Keratinocyte (primary cell): Measurements from ENCODE around the gene LRRFIP2. TPM values are rescaled to one million over a fixed set of nuclear protein-coding genes. Genes with fewer than 3 reads are reported as not detected.

ENCODE experiments used
- DNase-seq: peaks from one replicate; pipeline ENCODE4 v3.0.0-alpha.2; 2011; ENCODE audit warnings: low read depth, missing footprints, low spot score
- FAIRE-seq: peaks from 2 replicates; lab custom pipeline; 2011; peaks lifted over from hg19 to GRCh38; lab: Jason Lieb, UNC
- H2AFZ ChIP-seq: 2 replicates; pipeline ENCODE4 v1.6.0; 2012; ENCODE audit warnings: low read length, control low read depth, inconsistent platforms; ENCODE audit not compliant: control insufficient read depth
- H3K27ac ChIP-seq: 2 replicates; pipeline ENCODE4 v1.5.1; 2011; ENCODE audit warnings: low read length; ENCODE audit not compliant: control insufficient read depth, insufficient read depth
- H3K27me3 ChIP-seq: 3 replicates; pipeline ENCODE4 v1.6.0; 2011; ENCODE audit warnings: low read length; ENCODE audit not compliant: control insufficient read depth, insufficient read depth; ENCODE audit errors: extremely low read depth
- H3K36me3 ChIP-seq, 2 experiments: 2 replicates in 1 of 2; 3 replicates in 1 of 2; pipeline ENCODE4 v1.5.1; 2011; ENCODE audit warnings: low read length in 2 of 2, mild to moderate bottlenecking in 1 of 2; ENCODE audit not compliant: control insufficient read depth in 2 of 2, insufficient read depth in 2 of 2; ENCODE audit errors: extremely low read depth in 1 of 2
- H3K4me1 ChIP-seq: 3 replicates; pipeline ENCODE4 v1.5.1; 2011; ENCODE audit warnings: low read length; ENCODE audit not compliant: control insufficient read depth, insufficient read depth; ENCODE audit errors: extremely low read depth
- H3K4me2 ChIP-seq: 3 replicates; pipeline ENCODE4 v1.6.0; 2011; ENCODE audit warnings: low read depth, low read length; ENCODE audit not compliant: control insufficient read depth, insufficient read depth; ENCODE audit errors: extremely low read depth
- H3K4me3 ChIP-seq, 3 experiments: fragments of 200-600 bp in 1 of 3; sonication (generic) in 1 of 3; 2 replicates in 2 of 3; 3 replicates in 1 of 3; pipeline ENCODE4 v1.5.1; 2011 to 2016; ENCODE audit warnings: low read length in 3 of 3, mild to moderate bottlenecking in 3 of 3, control low read depth in 2 of 3, inconsistent platforms in 1 of 3, low read depth in 1 of 3, mixed read lengths in 1 of 3, mixed run types in 1 of 3, moderate library complexity in 1 of 3; ENCODE audit not compliant: control insufficient read depth in 2 of 3, insufficient read depth in 2 of 3; ENCODE audit errors: extremely low read depth in 1 of 3
- H3K79me2 ChIP-seq: 2 replicates; pipeline ENCODE4 v1.6.0; 2012; ENCODE audit warnings: low read length; ENCODE audit not compliant: control insufficient read depth, insufficient read depth
- H3K9ac ChIP-seq: 3 replicates; pipeline ENCODE4 v1.6.0; 2011; ENCODE audit warnings: low read length; ENCODE audit not compliant: control insufficient read depth, insufficient read depth; ENCODE audit errors: extremely low read depth
- H3K9me1 ChIP-seq: 3 replicates; pipeline ENCODE4 v1.6.0; 2011; ENCODE audit warnings: low read length; ENCODE audit not compliant: control insufficient read depth, insufficient read depth; ENCODE audit errors: extremely low read depth
- H3K9me3 ChIP-seq: 2 replicates; pipeline ENCODE4 v1.5.1; 2012; ENCODE audit warnings: low read depth, low read length; ENCODE audit not compliant: control insufficient read depth
- H4K20me1 ChIP-seq: 3 replicates; pipeline ENCODE4 v1.6.0; 2011; ENCODE audit warnings: low read length; ENCODE audit not compliant: control insufficient read depth, insufficient read depth; ENCODE audit errors: extremely low read depth
- CTCF ChIP-seq, 3 experiments: IDR thresholded peaks in 1 of 3; conservative IDR thresholded peaks in 1 of 3; optimal IDR thresholded peaks in 1 of 3; 2 replicates in 2 of 3; 3 replicates in 1 of 3; pipeline versions ENCODE3 to v1.5.1; 2011; ENCODE audit warnings: low read length in 3 of 3, mild to moderate bottlenecking in 3 of 3, moderate library complexity in 2 of 3, control low read depth in 1 of 3, inconsistent platforms in 1 of 3; ENCODE audit not compliant: insufficient read depth in 2 of 3; ENCODE audit errors: extremely low read depth in 1 of 3
- EZH2 ChIP-seq: IDR thresholded peaks from one replicate; pipeline ENCODE4 v1.6.1; 2012; ENCODE audit warnings: inconsistent platforms, mild to moderate bottlenecking, low read length, moderate library complexity
- dilution Hi-C: fragments of 300-500 bp; cut with MboI; formaldehyde crosslinking; loops from one replicate; pipeline ENCODE4 v1.7.0; 2020; ENCODE audit warnings: low sequenced_read_pairs; ENCODE audit not compliant: extremely low pct_ligation_motif_present
- polyA plus RNA-seq, 5 experiments: library from polyadenylated mRNA; depleted of rRNA in 3 of 5; stranded (reverse) in 3 of 5; stranded (forward) in 1 of 5; unstranded in 1 of 5; fragments of >200 nt; gene quantifications; 1 replicate in 1 of 5; 2 replicates in 3 of 5; 3 replicates in 1 of 5; pipeline versions ENCODE4 v1.2.1 to v1.2.3, GENCODE V29; 2011 to 2012; ENCODE audit warnings: missing spikeins in 2 of 5, low read depth in 1 of 5, low replicate concordance in 1 of 5

The LRRFIP2 gene
- polyA plus RNA-seq, 1 donor (not counting 4 experiments of a cell fraction or from before 2014, with no cell fraction given) = 70.3 TPM

GRCh38 chr3:37179144-37179967 lies 5.0 kb upstream of the LRRFIP2 start:
- DNase-seq (no peak), FAIRE-seq (no peak)
- no peak overlapping the region for H3K4me3 ChIP-seq
- H3K27ac ChIP-seq = no peak overlapping the region
- no peaks in the 10 kb centered on the region for H3K27me3 ChIP-seq
- dilution Hi-C loops = no loop called here
- no peak overlapping the region for H3K9ac ChIP-seq
- H2AFZ ChIP-seq = no peak overlapping the region
- H3K4me2 ChIP-seq = no peak overlapping the region
- peaks cover 56% of the 10 kb centered on the region for H3K79me2 ChIP-seq
- H4K20me1 ChIP-seq = no peaks in the 10 kb centered on the region
- H3K9me1 ChIP-seq = no peaks in the 10 kb centered on the region
- H3K36me3 ChIP-seq = peaks cover 1 to 3% of the 10 kb centered on the region in 2 experiments
- no peaks in the 10 kb centered on the region for H3K9me3 ChIP-seq
- H3K4me1 ChIP-seq = peaks cover 54% of the 10 kb centered on the region
- TF ChIP-seq EZH2 (no peak), CTCF (optimal IDR thresholded peaks at IDR 0.05 in 1 of 3, IDR thresholded peaks at IDR 0.05 in 1 of 3, conservative IDR thresholded peaks at IDR 0.05 in 1 of 3; ENCODE audit: extremely low read depth in 1 of 3, insufficient read depth in 2 of 3, low read length in 3 of 3) (no peak)

- H3K27me3 ChIP-seq = no peaks in the 10 kb centered on the region
- H3K9me1 ChIP-seq = no peaks in the 10 kb centered on the region
- H3K27ac ChIP-seq = peak overlapping the region; percentile 96
- H3K36me3 ChIP-seq = peaks cover 10% of the 10 kb centered on the region in 2 experiments
- peak overlapping the region; percentile 96 for H3K9ac ChIP-seq
- no peak for FAIRE-seq
- dilution Hi-C loops = no loop called here
- H3K4me1 ChIP-seq = peaks cover 42% of the 10 kb centered on the region
- H3K9me3 ChIP-seq = no peaks in the 10 kb centered on the region
- TF ChIP-seq EZH2 (no peak), CTCF (optimal IDR thresholded peaks at IDR 0.05 in 1 of 3, IDR thresholded peaks at IDR 0.05 in 1 of 3, conservative IDR thresholded peaks at IDR 0.05 in 1 of 3; ENCODE audit: extremely low read depth in 1 of 3, insufficient read depth in 2 of 3, low read length in 3 of 3) (no peak)
- H3K4me3 ChIP-seq = peak overlapping the region; percentile 85 to 97 (median 90)
- DNase-seq = no peak
- H3K4me2 ChIP-seq = peak overlapping the region; percentile 77
- no peaks in the 10 kb centered on the region for H4K20me1 ChIP-seq
- H3K79me2 ChIP-seq = peaks cover 96% of the 10 kb centered on the region
- H2AFZ ChIP-seq = no peak overlapping the region
Observed at GRCh38 chr3:37173806-37174205, 576 bp downstream of the LRRFIP2 start.
